Endodermal cell (in vitro differentiated cells): ENCODE results near the gene FBXL7. TPM values are rescaled to one million over a fixed set of nuclear protein-coding genes. Genes with fewer than 3 reads are reported as not detected.
"Not testable (repeated sequence)": the region's sequence is repeated elsewhere in the genome, so short reads cannot be mapped to it uniquely, and the experiment has no call there.

Experiments
- DNase-seq: peaks from one replicate; pipeline ENCODE4 v3.0.0-alpha.2; 2017
- H3K27ac ChIP-seq: 2 replicates; pipeline ENCODE4 v1.5.1; 2013; ENCODE audit warnings: mild to moderate bottlenecking, low read depth, low read length, moderate library complexity
- H3K27me3 ChIP-seq: 2 replicates; pipeline ENCODE4 v1.6.1; 2013; ENCODE audit warnings: mild to moderate bottlenecking, low read length, moderate library complexity; ENCODE audit not compliant: insufficient read depth, control insufficient read depth, poor library complexity, severe bottlenecking
- H3K36me3 ChIP-seq: 2 replicates; pipeline ENCODE4 v1.7.0; 2013; ENCODE audit warnings: mild to moderate bottlenecking, low read length, moderate library complexity; ENCODE audit not compliant: control insufficient read depth, insufficient read depth
- H3K4me1 ChIP-seq: one replicate; pipeline ENCODE4 v1.7.0; 2013; ENCODE audit warnings: low read length; ENCODE audit not compliant: control insufficient read depth, insufficient read depth
- H3K4me3 ChIP-seq: 2 replicates; pipeline ENCODE4 v1.5.1; 2013; ENCODE audit warnings: mild to moderate bottlenecking, low read length, moderate library complexity
- H3K9ac ChIP-seq: 2 replicates; pipeline ENCODE4 v1.6.1; 2013; ENCODE audit warnings: mild to moderate bottlenecking, low read length, moderate library complexity; ENCODE audit not compliant: poor library complexity, severe bottlenecking; ENCODE audit errors: extremely low read depth
- H3K9me3 ChIP-seq: 2 replicates; pipeline ENCODE4 v1.6.1; 2013; ENCODE audit warnings: mild to moderate bottlenecking, low read length, moderate library complexity; ENCODE audit not compliant: control insufficient read depth
- H3K27ac Mint-ChIP-seq: 2 replicates; pipeline ENCODE4 v1.8.0; 2020; ENCODE audit warnings: mixed read lengths
- H3K27me3 Mint-ChIP-seq: 2 replicates; pipeline ENCODE4 v1.8.0; 2021; ENCODE audit warnings: mild to moderate bottlenecking, mixed read lengths; ENCODE audit not compliant: insufficient read depth
- H3K36me3 Mint-ChIP-seq: 2 replicates; pipeline ENCODE4 v1.8.0; 2020; ENCODE audit warnings: low read depth, mixed read lengths
- H3K4me1 Mint-ChIP-seq: 2 replicates; pipeline ENCODE4 v1.8.0; 2020; ENCODE audit warnings: mixed read lengths
- H3K4me3 Mint-ChIP-seq: 2 replicates; pipeline ENCODE4 v1.8.0; 2020; ENCODE audit warnings: mild to moderate bottlenecking, moderate library complexity, mixed read lengths
- H3K9me3 Mint-ChIP-seq: 2 replicates; pipeline ENCODE4 v1.8.0; 2020; ENCODE audit warnings: mild to moderate bottlenecking, mixed read lengths
- WGBS, 2 experiments: methylation state at CpG; one replicate each; pipeline versions ENCODE4 v1.1.5 to v1.1.7; 2013; ENCODE audit warnings: missing lambda C conversion rate in 2 of 2, mixed read lengths in 1 of 2; ENCODE audit not compliant: insufficient coverage in 1 of 2, insufficient read length in 1 of 2; 5-methylcytosine and 5-hydroxymethylcytosine counted together
- total RNA-seq, 2 donors: library from RNA; stranded (reverse); fragmentation: NEBNext Ultra II Directional in 1 of 2; extraction: Animal tissue kit (Norgen Biotek cat#: 25700) in 1 of 2; gene quantifications; 2 replicates in 1 of 2; 3 replicates in 1 of 2; pipeline ENCODE4 v1.2.1, GENCODE V29; 2021
- TF ChIP-seq, protein P1 (sequence below): fragments of 200-600 bp; sonication (generic); conservative IDR thresholded peaks from 2 replicates; pipeline ENCODE4 v1.5.0; 2021; ENCODE audit warnings: antibody characterized with exemption, mild to moderate bottlenecking

Gene FBXL7
- total RNA-seq, 2 donors from 2014 or later: 12.9 to 13.2 TPM

DNA sequence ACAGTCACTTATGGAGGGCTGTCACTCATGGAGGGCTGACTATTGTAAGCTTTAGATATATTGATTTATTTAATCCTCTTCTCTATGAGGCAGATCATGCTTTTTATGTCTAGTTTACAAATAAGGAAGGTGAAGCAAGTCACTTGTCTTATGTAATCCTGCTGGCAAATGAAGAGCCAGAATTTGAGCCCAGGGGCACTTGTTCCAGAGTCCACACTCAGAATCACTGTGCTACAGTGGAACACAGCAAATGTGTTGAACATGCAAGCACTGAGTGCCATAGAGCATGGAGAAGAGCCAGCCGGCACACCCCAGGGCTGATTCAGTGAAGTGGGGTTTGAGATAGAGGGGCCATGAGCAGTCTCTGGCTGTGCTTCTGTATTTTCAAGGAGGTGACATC is 353.0 kb downstream of the FBXL7 start:
- H3K27ac ChIP-seq: no peak overlapping the region
- H3K27ac Mint-ChIP-seq: no peak overlapping the region

DNA sequence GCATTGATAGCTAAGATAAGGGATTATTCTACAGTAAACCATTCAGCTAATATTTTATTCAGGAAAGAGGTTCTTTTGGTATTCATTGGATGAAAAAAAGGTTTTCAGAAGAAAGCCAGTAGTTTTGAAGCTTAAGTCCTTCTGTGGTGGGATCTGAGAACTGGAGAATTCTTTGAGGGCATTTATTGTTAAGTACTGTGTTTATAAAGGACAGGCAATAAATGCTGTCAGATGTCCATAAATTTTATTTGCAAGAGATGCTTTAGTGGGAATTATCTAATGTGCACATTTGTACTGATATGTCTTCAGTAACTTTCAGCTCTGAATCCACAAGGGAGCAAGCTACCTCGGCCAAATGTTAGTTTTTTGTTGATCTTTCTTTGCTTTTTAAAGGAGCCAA is 358.3 kb downstream of the FBXL7 start:
- H3K36me3 ChIP-seq: no peaks in the 10 kb centered on the region
- Mint-ChIP-seq H3K4me1 (no peaks in the 10 kb centered on the region), H3K4me3 (no peak overlapping the region), H3K27me3 (no peaks in the 10 kb centered on the region), H3K9me3 (peaks cover 49% of the 10 kb centered on the region), H3K27ac (no peak overlapping the region), H3K36me3 (peaks cover 15% of the 10 kb centered on the region)
- WGBS, 2 experiments: 92% methylated on average over 1 of the region's 1 CpG; no CpG with 5 or more reads in 1 of the 2 experiments
- no peaks in the 10 kb centered on the region for H3K27me3 ChIP-seq
- H3K9me3 ChIP-seq: peaks cover 56% of the 10 kb centered on the region
- no peak for DNase-seq
- TF ChIP-seq, protein P1, sequence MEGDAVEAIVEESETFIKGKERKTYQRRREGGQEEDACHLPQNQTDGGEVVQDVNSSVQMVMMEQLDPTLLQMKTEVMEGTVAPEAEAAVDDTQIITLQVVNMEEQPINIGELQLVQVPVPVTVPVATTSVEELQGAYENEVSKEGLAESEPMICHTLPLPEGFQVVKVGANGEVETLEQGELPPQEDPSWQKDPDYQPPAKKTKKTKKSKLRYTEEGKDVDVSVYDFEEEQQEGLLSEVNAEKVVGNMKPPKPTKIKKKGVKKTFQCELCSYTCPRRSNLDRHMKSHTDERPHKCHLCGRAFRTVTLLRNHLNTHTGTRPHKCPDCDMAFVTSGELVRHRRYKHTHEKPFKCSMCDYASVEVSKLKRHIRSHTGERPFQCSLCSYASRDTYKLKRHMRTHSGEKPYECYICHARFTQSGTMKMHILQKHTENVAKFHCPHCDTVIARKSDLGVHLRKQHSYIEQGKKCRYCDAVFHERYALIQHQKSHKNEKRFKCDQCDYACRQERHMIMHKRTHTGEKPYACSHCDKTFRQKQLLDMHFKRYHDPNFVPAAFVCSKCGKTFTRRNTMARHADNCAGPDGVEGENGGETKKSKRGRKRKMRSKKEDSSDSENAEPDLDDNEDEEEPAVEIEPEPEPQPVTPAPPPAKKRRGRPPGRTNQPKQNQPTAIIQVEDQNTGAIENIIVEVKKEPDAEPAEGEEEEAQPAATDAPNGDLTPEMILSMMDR: no peak
- no peak overlapping the region for H3K27ac ChIP-seq
- H3K4me1 ChIP-seq: no peaks in the 10 kb centered on the region
- no peak overlapping the region for H3K4me3 ChIP-seq
- no peak overlapping the region for H3K9ac ChIP-seq

More for the DNA sequence above, 353.0 kb downstream of the FBXL7 start:
- no peak for DNase-seq
- H3K36me3 Mint-ChIP-seq: peaks cover 8% of the 10 kb centered on the region
- no peaks in the 10 kb centered on the region for H3K4me1 Mint-ChIP-seq
- 91% methylated on average over 1 of the region's 1 CpG; no CpG with 5 or more reads in 1 of the 2 experiments for WGBS, 2 experiments
- Histone ChIP-seq H3K27me3 (no peaks in the 10 kb centered on the region), H3K4me1 (no peaks in the 10 kb centered on the region), H3K4me3 (no peak overlapping the region), H3K36me3 (no peaks in the 10 kb centered on the region), H3K9me3 (peaks cover 19% of the 10 kb centered on the region), H3K9ac (no peak overlapping the region)
- H3K27me3 Mint-ChIP-seq: no peaks in the 10 kb centered on the region
- H3K9me3 Mint-ChIP-seq: peaks cover 17% of the 10 kb centered on the region
- TF ChIP-seq, protein P1: no peak
- H3K4me3 Mint-ChIP-seq: no peak overlapping the region

DNA sequence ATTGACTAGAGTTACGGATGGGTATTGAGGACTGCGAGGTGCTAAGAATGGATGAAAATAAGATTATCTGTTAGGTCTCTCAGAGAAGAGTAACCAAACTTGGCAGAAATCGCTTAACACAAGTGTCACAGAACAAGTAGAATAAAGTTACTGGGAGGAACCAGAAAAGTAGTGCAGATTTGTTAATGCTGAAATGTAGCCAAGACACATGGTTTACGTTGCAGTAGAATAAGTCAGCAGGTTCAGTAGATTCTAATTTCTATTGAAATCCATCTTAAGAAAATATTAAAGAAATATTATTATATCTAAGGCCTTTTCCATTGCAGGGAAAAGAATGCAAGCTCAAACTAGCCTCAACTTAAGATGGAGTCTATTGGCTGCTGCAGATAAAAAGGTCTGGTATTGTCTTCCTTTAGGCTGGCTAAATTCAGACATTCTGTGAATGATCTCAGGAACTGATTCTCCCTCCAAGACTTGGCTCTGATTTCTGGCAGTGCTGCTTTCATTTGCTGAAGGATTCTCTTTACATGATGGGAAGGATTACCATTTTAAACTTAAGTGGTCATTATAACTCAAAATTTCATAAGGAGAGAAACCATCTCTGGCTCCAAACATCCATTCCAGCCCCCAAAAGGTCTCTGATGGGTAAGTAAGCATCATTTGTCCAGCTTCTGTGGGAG is 364.7 kb downstream of the FBXL7 start:
- Histone ChIP-seq H3K4me3 (no peak overlapping the region), H3K4me1 (no peaks in the 10 kb centered on the region), H3K27me3 (no peaks in the 10 kb centered on the region), H3K9me3 (peaks cover 21% of the 10 kb centered on the region), H3K36me3 (no peaks in the 10 kb centered on the region), H3K27ac (no peak overlapping the region), H3K9ac (no peak overlapping the region)
- Mint-ChIP-seq H3K4me3 (no peak overlapping the region), H3K27ac (no peak overlapping the region), H3K27me3 (no peaks in the 10 kb centered on the region), H3K36me3 (peaks cover 12% of the 10 kb centered on the region), H3K9me3 (peaks cover 19% of the 10 kb centered on the region), H3K4me1 (no peaks in the 10 kb centered on the region)
- TF ChIP-seq, protein P1: no peak
- no peak for DNase-seq
- 94% methylated on average over 3 to 4 of the region's 4 CpGs for WGBS, 2 experiments

DNA sequence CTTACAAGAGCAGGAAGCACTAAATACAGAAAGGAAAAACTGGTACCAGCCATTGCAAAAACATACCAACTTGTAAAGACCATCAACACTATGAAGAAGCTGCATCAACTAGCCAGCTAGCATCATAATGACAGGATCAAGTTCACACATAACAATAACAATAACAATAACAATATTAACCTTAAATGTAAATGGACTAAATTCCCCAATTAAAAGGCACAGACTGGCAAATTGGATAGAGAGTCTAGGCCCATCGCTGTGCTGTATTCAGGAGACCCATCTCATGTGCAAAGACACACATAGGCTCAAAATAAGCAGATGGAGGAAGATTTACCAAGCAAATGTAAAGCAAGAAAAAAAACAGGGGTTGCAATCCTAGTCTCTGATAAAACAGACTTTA is 372.3 kb downstream of the FBXL7 start:
- 81 to 100% methylated on average over 1 of the region's 1 CpG for WGBS, 2 experiments
- not testable (repeated sequence) for DNase-seq, H3K27me3 ChIP-seq, H3K4me1 Mint-ChIP-seq, H3K4me3 Mint-ChIP-seq, H3K4me1 ChIP-seq, H3K27ac Mint-ChIP-seq, H3K27me3 Mint-ChIP-seq, H3K9ac ChIP-seq, H3K36me3 ChIP-seq, H3K4me3 ChIP-seq, H3K27ac ChIP-seq
- Mint-ChIP-seq H3K36me3 (peaks cover 15% of the 10 kb centered on the region), H3K9me3 (peaks cover 28% of the 10 kb centered on the region)
- peaks cover 14% of the 10 kb centered on the region for H3K9me3 ChIP-seq
